Astrocyte of the cerebellum (primary cell): ENCODE results near the gene DCP1A.
A peak's percentile ranks its signal among the peaks of the same experiment; 100 is the strongest.

Experiments used
- DNase-seq: peaks from one replicate; pipeline ENCODE4 v3.0.0-alpha.2; 2011; ENCODE audit warnings: low read depth
- H3K4me3 ChIP-seq: 2 replicates; pipeline ENCODE4 v1.5.1; 2011; ENCODE audit warnings: mild to moderate bottlenecking, low read depth, low read length, moderate library complexity
- in situ Hi-C: cut with HindIII; loops from 2 replicates; pipeline ENCODE4 v1.10.0; 2017; ENCODE audit warnings: low sequenced_read_pairs
- TF ChIP-seq, protein P1 (sequence below): IDR thresholded peaks from 2 replicates; pipeline ENCODE4 v1.5.1; 2012; ENCODE audit warnings: low read length, low read depth, moderate library complexity, mild to moderate bottlenecking; ENCODE audit errors: missing control alignments

The DCP1A gene

DNA sequence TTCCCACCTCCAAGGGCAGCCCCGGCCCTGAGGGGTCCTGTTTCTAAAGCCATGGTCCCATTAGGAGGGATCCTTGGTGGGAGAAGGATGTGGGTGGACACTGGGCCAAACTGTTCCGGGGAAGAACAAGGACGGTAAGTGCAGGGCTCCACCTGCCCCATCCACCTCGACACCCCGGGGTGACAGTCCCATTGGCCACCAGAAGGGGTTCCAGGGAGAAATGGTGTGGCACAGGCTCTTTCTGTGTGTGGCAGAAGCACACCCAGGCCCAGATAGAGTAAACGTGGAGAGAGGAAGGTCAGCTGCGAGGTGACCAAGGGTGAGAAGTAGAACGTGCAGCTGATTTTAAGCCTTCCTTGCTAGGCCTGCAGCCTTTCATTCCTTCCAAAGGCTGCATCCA is 103.6 kb downstream of the DCP1A start:
- H3K4me3 ChIP-seq: no peak overlapping the region
- in situ Hi-C loops: no loop called here
- no peak for DNase-seq
- TF ChIP-seq, protein P1, sequence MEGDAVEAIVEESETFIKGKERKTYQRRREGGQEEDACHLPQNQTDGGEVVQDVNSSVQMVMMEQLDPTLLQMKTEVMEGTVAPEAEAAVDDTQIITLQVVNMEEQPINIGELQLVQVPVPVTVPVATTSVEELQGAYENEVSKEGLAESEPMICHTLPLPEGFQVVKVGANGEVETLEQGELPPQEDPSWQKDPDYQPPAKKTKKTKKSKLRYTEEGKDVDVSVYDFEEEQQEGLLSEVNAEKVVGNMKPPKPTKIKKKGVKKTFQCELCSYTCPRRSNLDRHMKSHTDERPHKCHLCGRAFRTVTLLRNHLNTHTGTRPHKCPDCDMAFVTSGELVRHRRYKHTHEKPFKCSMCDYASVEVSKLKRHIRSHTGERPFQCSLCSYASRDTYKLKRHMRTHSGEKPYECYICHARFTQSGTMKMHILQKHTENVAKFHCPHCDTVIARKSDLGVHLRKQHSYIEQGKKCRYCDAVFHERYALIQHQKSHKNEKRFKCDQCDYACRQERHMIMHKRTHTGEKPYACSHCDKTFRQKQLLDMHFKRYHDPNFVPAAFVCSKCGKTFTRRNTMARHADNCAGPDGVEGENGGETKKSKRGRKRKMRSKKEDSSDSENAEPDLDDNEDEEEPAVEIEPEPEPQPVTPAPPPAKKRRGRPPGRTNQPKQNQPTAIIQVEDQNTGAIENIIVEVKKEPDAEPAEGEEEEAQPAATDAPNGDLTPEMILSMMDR: peak; percentile 2

DNA sequence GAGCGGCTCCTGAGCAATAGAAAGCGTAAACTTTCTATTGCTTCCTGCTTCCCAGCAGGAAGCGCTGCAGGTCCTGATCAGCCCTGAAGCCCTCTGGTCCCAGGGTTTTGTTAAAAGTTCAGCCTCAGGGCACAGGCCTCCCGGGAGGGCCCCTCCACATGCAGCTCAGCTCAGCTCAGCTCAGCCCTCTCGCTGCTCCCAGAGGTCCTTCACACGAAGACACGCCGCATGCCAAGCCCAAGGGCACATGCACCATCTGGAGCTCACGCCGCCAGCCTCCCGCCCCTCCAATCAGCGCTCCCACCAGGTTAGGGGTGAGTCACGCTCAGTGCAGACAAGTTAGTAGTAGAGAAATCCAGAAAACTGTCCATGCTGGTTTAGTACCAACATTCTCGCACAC is 104.2 kb downstream of the DCP1A start:
- in situ Hi-C loops: no loop called here
- H3K4me3 ChIP-seq: no peak overlapping the region
- DNase-seq: peak; percentile 35
- TF ChIP-seq, protein P1: no peak

DNA sequence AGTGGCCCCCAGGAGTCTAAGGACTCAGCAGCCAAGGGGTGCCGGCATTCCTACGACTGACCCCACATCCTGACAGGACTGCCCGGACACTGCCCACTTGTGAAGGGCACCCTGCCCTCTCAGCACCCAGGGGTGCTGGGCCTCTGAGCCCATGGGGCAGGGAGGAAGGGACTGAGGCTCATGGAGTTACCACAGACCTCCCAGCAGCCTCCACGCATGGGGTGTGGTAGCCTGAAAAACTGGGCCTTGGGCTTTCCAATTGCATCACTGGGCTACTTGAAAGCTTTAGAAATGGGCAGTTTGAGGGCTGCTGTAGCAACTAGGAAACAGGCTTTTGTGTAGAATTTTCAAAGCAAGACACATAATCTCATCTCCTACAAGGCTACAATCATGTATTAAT is 104.7 kb downstream of the DCP1A start:
- DNase-seq: no peak
- TF ChIP-seq, protein P1: no peak
- no peak overlapping the region for H3K4me3 ChIP-seq
- in situ Hi-C loops: no loop called here

DNA sequence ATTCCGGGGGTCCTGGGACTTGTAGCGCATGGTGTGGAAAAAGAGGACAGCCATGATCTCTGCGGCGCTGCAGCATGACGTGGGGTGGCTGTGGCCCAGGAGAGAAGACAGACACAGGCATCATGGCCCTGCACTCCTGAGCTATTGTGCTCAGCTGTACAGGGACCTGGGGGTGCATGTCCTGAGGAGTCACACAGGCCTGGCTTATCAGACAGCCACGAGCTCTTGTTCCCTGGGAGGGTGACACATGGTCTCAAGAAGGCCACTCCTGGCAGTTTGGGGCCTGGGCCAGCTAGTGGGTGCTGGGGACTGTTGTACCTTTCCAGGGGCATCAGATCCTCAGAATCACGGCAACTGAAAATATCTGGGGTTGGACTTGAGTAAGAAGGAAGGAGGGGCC is 105.2 kb downstream of the DCP1A start:
- no peak overlapping the region for H3K4me3 ChIP-seq
- in situ Hi-C loops: no loop called here
- DNase-seq: no peak
- TF ChIP-seq, protein P1: no peak

DNA sequence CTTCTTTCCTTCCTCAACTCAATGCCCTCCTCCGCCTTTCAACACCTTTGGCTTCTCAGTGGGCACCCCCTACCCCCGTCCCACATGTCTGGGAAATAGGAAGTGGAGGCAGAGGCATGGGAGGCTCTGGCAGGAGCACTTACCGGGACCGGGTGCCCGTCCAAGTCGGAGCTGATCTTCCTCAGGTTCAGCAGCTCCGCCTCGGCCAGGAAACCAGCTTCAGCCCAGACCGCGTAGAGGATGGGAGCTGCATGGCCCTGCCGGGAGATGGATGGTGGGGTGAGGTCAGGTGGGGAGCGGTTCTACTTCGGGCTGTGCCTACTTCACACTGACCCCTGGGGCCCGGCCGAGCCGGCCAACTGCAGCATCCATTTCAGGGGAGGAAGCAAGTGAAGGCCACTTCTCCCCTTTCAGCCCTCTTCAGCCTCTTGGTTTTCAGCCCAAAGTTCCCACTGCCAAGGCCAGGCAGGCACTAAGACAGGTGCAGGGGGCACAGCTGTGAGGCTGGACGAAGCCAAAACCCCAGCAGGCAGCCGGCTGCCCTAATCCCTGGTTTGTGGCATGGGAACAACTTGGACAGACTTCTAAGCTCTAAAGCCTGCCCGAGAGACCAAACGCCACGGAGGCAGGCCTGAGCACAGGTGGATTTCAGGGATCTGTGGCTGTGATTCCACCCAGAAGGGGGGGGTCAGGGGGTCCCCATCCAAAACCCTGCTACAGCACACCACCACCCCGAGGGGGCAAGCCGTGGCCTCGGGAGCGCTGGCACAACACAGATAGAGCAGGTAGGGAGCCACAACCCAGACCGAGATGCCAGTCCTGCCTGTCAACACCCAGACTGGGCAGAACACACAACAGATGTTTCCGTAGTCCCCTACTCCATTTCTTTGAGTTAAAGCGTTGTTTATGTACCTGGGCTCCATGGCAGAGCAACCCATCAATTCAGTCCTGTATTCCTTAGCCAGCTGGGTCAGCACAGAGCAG is 106.1 kb downstream of the DCP1A start:
- in situ Hi-C loops: no loop called here
- H3K4me3 ChIP-seq: no peak overlapping the region
- TF ChIP-seq, protein P1: no peak
- DNase-seq: no peak

DNA sequence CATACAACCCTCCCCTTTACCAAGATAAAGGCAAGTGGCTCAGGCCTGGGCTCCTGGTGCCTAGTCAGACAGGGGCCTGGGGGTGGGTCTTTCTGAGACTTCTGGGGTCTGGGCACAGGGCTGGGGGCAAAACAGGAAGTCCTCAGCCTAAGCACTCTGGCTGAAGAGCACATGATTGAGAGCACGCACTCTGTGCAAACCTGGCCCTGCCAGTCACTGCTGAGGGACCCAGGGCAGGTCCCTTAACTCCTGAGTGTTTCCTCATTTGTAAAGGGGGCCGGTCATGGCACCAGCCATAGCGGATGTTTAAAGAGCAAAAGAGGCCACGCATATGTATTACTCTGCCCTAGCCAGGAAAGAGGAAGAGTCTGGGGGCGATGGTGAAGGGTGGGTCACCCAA is 107.5 kb downstream of the DCP1A start:
- in situ Hi-C loops: no loop called here
- TF ChIP-seq, protein P1: no peak
- H3K4me3 ChIP-seq: no peak overlapping the region
- no peak for DNase-seq
